ENCODE data around the gene ATP5F1E. TPM values are rescaled to one million over a fixed set of nuclear protein-coding genes. Genes with fewer than 3 reads are reported as not detected.

Gene ATP5F1E
- total and polyA plus RNA-seq, 2 experiments from 2014 or later = 12.9 to 211 TPM

GRCh38 chr20:58994390-58995159 lies 37.6 kb downstream of the ATP5F1E start:
- ATAC-seq = no peak

GRCh38 chr20:58993332-58994248 lies 38.5 kb downstream of the ATP5F1E start:
- Histone ChIP-seq H3K36me3 (ENCODE audit: insufficient read depth) (peaks cover 53% of the 10 kb centered on the region), H3F3A (replicated peaks; ENCODE audit: low read depth) (peaks cover 4% of the 10 kb centered on the region; the same call in 1 of the 2 replicates), H3K4me1 (ENCODE audit: insufficient read depth) (no peaks in the 10 kb centered on the region), H3K4me3 (no peak overlapping the region), H2AFZ (no peak overlapping the region), H3K4me2 (no peak overlapping the region), H3K9me2 (ENCODE audit: insufficient read depth) (no peaks in the 10 kb centered on the region), H3K27ac (ENCODE audit: low read depth) (no peak overlapping the region), H4K20me1 (replicated peaks; ENCODE audit: insufficient read depth) (peaks cover 4% of the 10 kb centered on the region; the same call in 1 of the 2 replicates), H3K79me2 (replicated peaks; ENCODE audit: insufficient read depth) (no peaks in the 10 kb centered on the region), H3K27me3 (ENCODE audit: insufficient read depth) (no peaks in the 10 kb centered on the region)
- Mint-ChIP-seq H3K9me3 (no peaks in the 10 kb centered on the region), H3K27ac (no peak overlapping the region), H3K4me3 (no peak overlapping the region), H3K36me3 (ENCODE audit: low read depth) (peaks cover 83% of the 10 kb centered on the region), H3K27me3 (ENCODE audit: insufficient read depth, low read depth, poor library complexity) (peaks cover 6% of the 10 kb centered on the region), H3K4me1 (no peaks in the 10 kb centered on the region)
- ATAC-seq (no peak), DNase-seq (ENCODE audit: low spot score) (no peak)
- TF ChIP-seq ETS1 (IDR thresholded peaks at IDR 0.05) = no peak

More at GRCh38 chr20:58994390-58995159, 37.6 kb downstream of the ATP5F1E start:
- Mint-ChIP-seq H3K4me3 (no peak overlapping the region), H3K9me3 (no peaks in the 10 kb centered on the region), H3K27me3 (ENCODE audit: insufficient read depth, low read depth, poor library complexity) (peaks cover 6% of the 10 kb centered on the region), H3K27ac (no peak overlapping the region), H3K4me1 (no peaks in the 10 kb centered on the region), H3K36me3 (ENCODE audit: low read depth) (peaks cover 75% of the 10 kb centered on the region)
- Histone ChIP-seq H3K27ac (ENCODE audit: low read depth) (no peak overlapping the region), H3K36me3 (ENCODE audit: insufficient read depth) (peaks cover 53% of the 10 kb centered on the region), H4K20me1 (replicated peaks; ENCODE audit: insufficient read depth) (peaks cover 4% of the 10 kb centered on the region; the same call in 1 of the 2 replicates), H3K27me3 (ENCODE audit: insufficient read depth) (no peaks in the 10 kb centered on the region), H3K79me2 (replicated peaks; ENCODE audit: insufficient read depth) (no peaks in the 10 kb centered on the region), H3F3A (replicated peaks; ENCODE audit: low read depth) (peaks cover 4% of the 10 kb centered on the region; the same call in 1 of the 2 replicates), H3K9me2 (ENCODE audit: insufficient read depth) (no peaks in the 10 kb centered on the region), H2AFZ (no peak overlapping the region), H3K4me1 (ENCODE audit: insufficient read depth) (no peaks in the 10 kb centered on the region), H3K4me2 (no peak overlapping the region), H3K4me3 (no peak overlapping the region)
- no peak for DNase-seq (ENCODE audit: low spot score)
- no peak for TF ChIP-seq NANOG (IDR thresholded peaks at IDR 0.05; ENCODE audit: borderline replicate concordance)
- no peak for TF ChIP-seq ZNF331 (CRISPR knock-in tag; IDR thresholded peaks at IDR 0.05; ENCODE audit: low read depth)
- TF ChIP-seq ZNF114 (CRISPR knock-in tag; IDR thresholded peaks at IDR 0.05) = no peak
- no peak for TF ChIP-seq CREB1 (CRISPR knock-in tag; IDR thresholded peaks at IDR 0.05; ENCODE audit: low read depth)
- TF ChIP-seq POLR2AphosphoS5 (IDR thresholded peaks at IDR 0.05; ENCODE audit: low read depth) = no peak
- no peak for TF ChIP-seq JUNB (IDR thresholded peaks at IDR 0.05; ENCODE audit: unreplicated experiment)
- no peak for TF ChIP-seq REST (IDR thresholded peaks at IDR 0.05; ENCODE audit: unreplicated experiment)
